COR-L47 (cell line): ENCODE results near the gene PCDH8.

Experiments used
- DNase-seq: peaks from one replicate; lab custom pipeline; 2025; lab: John Stamatoyannopoulos, UW

PCDH8 gene

GRCh38 chr13:52851137-52851962 is 2.9 kb upstream of the PCDH8 start:
- DNase-seq, result peak; percentile 37

- DNase-seq, result peak; percentile 60
Observed at GRCh38 chr13:52850396-52851136, 2.1 kb upstream of the PCDH8 start.

DNA sequence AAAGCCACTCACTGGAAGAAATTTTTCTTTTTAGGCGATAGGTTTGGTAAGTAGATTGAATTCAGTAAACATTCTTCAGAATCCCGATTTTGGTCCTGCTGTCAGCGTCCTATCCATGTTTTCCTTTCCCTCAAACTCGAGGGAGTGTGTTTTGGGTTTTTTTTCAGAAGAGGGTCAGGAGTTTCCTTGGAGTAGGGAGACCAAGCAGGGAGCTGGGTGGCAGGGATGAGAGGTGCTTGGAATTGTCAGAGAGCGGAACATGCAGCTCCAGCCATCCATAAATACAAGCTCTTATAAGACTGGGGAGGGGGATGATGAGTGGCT is 1.6 kb upstream of the PCDH8 start:
- no peak for DNase-seq

- DNase-seq, result peak; percentile 45
Observed at GRCh38 chr13:52849291-52850071, 1.0 kb upstream of the PCDH8 start.

DNA sequence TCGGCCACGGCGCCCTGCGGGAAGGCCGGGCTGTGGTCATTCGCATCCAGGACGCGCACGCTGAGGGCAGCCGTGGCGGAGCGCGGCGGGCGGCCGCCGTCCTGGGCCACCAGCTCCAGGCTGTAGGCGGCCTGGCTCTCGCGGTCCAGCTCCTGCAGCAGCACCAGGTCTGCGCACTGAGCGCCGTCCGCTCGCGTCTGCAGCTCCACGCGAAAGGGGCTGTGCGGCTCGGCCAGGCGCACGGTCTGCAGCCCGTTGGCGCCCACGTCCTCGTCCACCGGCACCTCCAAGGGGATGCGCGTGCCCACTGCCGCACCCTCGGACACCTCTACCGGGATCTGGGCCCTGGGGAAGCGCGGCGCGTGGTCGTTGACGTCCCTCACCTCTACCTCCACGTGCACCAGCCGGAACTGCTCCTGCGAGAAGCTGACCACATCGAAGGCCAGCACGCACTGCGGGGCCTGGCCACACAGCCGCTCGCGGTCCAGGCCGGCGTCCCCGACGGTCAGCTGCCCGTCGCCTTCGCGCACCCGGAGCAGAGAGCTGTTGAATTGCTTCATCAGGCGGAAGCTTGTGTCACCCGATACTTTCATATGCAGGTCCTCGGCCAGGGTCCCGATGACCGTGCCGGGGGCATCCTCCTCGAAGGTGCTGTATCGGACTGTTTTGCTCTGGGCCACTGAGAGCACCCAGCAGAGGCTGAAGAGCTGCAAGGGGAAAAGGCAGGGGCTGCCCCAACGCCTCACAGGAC is 583 bp downstream of the PCDH8 start:
- no peak for DNase-seq

DNA sequence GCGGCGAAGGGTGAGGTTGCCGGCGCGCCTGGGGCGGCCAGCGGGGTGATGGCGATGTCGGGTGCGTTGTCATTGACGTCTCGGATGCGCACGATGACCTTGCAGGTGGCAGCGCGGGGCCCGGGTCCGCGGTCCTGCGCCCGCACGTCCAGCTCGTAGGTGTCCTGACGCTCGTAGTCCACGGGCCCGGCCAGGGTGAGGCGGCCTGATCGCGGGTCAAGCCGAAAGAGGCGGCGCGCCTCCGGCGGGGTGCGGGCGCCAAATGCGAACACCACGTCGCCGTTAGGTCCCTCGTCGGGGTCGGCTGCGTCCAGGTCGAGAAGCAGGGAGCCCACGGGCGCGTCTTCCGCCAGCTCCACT is 1.1 kb downstream of the PCDH8 start:
- DNase-seq, result no peak

GRCh38 chr13:52846567-52847321 is 1.7 kb downstream of the PCDH8 start:
- no peak for DNase-seq

DNA sequence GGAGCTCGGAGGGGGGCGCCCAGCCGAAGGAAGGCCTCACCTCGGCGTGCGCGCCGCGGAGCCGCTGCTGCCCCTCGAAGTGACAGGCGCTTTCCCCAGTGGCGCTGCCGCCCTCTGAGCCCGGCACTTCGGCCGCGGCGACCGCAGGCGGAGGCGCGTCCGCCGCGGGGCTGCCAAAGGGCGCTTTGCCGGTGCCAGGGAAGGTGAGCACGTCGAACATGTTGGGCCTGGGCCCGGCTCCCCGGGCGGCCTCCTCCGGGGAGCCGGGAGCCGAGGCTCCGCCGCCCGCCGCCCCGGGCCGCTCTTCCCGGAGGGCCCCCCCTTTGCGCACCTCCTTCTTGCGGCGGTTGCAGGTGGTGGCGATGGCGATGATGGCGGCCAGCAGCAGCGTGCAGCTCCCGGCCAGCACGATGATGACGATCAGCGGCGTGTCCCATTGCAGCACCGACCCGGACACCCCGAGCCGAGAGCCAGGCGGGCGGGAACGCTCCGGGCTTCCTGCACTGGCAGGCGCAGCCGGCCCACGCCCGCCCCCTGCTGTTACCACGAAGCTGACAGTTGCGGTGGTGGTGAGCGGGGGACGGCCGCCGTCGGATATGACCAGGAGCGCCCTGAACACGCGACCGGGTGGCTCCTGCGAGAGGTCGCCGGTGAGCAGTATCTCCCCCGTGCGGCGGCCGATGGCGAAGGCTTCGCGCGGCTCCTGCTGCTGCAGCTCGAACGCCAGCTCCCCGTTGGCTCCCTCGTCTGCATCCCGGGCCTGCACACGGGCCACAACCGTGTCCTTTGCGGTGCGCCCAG is 2.5 kb downstream of the PCDH8 start:
- peak; percentile 59 for DNase-seq

GRCh38 chr13:52845334-52845761 is 3.1 kb downstream of the PCDH8 start:
- peak; percentile 81 for DNase-seq

DNA sequence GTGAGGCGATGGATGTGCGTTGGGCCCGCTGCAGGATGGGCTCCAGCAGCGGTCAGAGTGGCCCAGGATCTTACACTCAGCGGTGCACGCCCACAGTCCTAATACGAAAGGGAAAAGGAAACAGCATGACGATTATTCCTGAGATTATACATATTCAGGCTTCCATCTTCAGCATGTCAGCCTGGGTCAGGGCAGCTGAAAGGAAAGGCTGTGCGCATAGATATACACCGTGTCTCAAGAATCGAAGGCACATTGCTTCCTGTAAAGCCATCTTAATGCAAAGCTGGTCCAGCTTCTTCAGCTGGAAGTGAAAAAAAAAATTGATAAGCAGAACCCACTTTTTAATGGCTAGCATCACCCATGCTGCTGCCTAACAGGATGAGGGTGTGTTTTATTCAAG is 3.6 kb downstream of the PCDH8 start:
- DNase-seq, result no peak

GRCh38 chr13:52842441-52842840 is 6.0 kb downstream of the PCDH8 start:
- DNase-seq, result peak; percentile 95

DNA sequence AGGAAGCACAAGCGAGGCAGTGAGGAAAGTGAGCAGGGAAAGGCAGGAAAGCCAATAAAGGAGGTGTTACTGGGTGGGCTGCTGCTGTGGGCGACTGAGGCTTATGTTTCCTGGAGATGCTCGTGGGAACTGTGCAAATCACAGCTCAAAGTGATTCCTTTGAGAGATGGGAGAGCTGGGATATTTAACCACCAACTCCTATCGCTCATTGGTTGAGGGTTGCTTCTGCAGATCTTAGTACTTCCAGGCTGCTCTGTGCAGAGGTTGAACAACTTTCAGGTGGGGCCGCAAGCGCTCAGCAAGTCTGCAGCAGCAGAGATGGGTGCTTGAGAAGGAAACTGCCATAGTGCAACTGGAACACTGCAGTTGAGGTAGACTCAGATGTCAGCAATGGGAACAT is 8.4 kb downstream of the PCDH8 start:
- no peak for DNase-seq

DNA sequence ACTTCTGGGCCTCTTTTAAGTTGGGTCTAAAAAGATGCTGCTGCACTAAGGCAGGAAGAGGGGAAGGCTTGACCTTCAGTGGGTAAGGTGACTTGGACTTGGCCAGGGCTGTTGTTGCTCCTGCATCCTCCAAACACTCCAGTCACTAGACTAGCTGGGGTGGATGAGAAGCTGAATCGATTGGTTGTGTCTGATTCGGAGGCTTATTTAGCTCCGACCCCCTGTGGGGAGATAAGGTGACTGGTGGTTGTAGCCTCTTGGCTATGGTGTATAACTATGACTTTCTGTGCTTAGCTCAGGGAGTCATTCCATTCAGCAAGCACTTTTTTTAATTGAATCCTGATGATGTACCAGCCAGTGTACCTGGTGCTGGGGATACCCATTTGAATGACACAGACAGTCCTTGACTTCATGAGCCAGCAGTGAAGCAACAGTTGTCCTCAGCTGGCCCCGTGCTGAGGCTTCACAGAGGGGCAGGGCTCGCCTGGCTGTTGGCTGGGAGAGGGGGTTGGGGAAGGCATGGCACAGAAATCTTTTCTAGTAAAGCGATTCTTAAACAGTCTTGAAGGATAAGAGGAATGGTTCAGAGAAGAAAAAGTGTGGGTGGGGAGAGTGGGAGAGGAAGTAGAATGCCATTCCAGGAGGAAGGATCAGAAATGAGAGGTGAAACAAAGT is 9.9 kb downstream of the PCDH8 start:
- DNase-seq, result no peak

DNA sequence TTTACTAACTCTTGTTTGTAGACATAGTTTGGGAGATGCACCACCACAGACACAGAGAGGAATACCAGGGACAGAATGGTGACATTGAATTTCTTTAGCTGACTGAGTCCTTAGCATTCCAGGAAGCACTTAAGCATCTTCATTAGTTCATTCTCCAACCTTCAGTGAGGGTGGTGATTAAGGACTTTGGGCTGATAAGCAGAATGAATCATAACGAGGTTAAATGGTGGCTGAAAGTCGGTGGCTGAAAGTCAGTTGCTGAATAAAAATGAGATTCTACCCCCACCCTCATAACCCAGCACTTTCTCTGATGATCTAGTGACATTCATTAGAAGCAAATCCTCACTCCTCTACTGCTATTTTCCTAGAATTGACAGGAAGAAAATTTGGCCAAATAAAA is 10.6 kb downstream of the PCDH8 start:
- no peak for DNase-seq

GRCh38 chr13:52835071-52835839 is 13.2 kb downstream of the PCDH8 start:
- DNase-seq, result no peak

GRCh38 chr13:52833296-52833875 is 15.1 kb downstream of the PCDH8 start:
- DNase-seq, result no peak

- DNase-seq, result peak; percentile 85
Observed at GRCh38 chr13:52832313-52832712, 16.1 kb downstream of the PCDH8 start.

GRCh38 chr13:52830946-52831345 is 17.5 kb downstream of the PCDH8 start:
- DNase-seq, result no peak

GRCh38 chr13:52827839-52828238 is 20.6 kb downstream of the PCDH8 start:
- peak; percentile 7 for DNase-seq
